Measurements from ENCODE around the gene ELMO3.

The ELMO3 gene

DNA sequence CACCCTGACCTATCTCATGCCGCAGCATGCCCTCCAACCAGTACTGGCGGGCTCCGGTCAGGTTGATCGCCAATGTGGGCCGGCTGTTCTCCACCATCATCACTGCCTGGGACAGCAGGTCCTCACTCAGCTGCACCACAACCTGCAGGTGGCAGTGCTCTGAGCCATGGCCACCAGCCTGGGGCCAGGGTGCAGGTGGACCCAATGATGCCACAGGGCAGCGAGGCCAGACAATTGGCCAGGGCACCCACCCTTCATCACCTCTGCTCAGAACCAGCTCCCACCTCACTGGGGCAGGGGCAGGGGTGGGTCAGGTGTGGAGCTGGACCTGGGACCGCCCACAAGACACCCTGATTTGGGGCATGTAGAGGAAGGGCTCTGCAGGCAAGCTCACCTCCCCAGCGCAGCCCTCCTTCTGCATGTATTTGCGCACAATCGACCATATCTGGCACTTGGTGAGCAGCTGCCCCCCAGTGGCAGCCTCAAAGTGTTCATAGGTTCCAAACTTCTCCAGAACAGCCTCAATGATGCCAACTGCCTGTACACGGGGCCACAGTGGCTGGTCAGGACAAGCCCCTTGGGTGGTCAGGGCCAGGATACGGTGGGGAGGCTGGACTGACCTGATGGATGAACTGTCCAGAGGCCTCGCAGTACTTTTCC is 19.4 kb upstream of the ELMO3 start:
- ATAC-seq, result no peak

GRCh38 chr16:67180166-67180565 is 18.8 kb upstream of the ELMO3 start:
- no peak for ATAC-seq
- TF ChIP-seq PATZ1 (CRISPR knock-in tag; IDR thresholded peaks at IDR 0.05; ENCODE audit: borderline replicate concordance) (no peak), ARNTL (CRISPR knock-in tag; IDR thresholded peaks at IDR 0.05; ENCODE audit: borderline replicate concordance, low read depth) (no peak), SNAI2 (CRISPR knock-in tag; IDR thresholded peaks at IDR 0.05) (no peak), TCF4 (CRISPR knock-in tag; IDR thresholded peaks at IDR 0.05; ENCODE audit: borderline replicate concordance) (no peak), CREB5 (CRISPR knock-in tag; IDR thresholded peaks at IDR 0.05; ENCODE audit: low read depth) (no peak), ZC3H10 (CRISPR knock-in tag; IDR thresholded peaks at IDR 0.05) (no peak), CSRNP3 (CRISPR knock-in tag; IDR thresholded peaks at IDR 0.05) (no peak), PPARA (CRISPR knock-in tag; IDR thresholded peaks at IDR 0.05; ENCODE audit: borderline replicate concordance) (no peak), ZFP30 (CRISPR knock-in tag; IDR thresholded peaks at IDR 0.05) (no peak)

More for the DNA sequence above, 19.4 kb upstream of the ELMO3 start:
- no peak for TF ChIP-seq TCF4 (CRISPR knock-in tag; IDR thresholded peaks at IDR 0.05; ENCODE audit: borderline replicate concordance)

DNA sequence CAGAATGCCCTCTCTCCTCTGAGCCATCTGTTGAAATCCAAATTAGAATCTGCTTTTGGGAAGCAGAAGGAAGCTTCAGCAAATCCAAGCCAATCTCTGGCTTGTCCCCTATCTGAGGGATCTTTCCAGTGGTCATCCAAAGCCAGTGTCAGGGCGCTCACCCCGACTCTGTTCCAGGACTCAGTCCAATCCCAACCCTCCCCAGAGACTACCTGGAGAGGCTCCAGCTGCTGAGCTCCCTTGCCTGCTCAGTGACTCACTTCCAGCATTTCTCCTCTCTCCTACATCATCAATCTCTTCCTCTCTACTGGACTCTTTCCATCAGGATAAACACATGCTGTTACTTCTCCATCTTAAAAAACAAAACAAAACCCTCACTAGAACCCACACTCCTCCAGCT is 17.6 kb upstream of the ELMO3 start:
- no peak for TF ChIP-seq PATZ1 (CRISPR knock-in tag; IDR thresholded peaks at IDR 0.05; ENCODE audit: borderline replicate concordance)
- TF ChIP-seq TOX (CRISPR knock-in tag; IDR thresholded peaks at IDR 0.05; ENCODE audit: borderline replicate concordance), result no peak

GRCh38 chr16:67182288-67182687 is 16.6 kb upstream of the ELMO3 start:
- no peak for ATAC-seq
- TF ChIP-seq ZFP30 (CRISPR knock-in tag; IDR thresholded peaks at IDR 0.05), result no peak
- TF ChIP-seq PPARA (CRISPR knock-in tag; IDR thresholded peaks at IDR 0.05; ENCODE audit: borderline replicate concordance), result no peak
- TF ChIP-seq CREB5 (CRISPR knock-in tag; IDR thresholded peaks at IDR 0.05; ENCODE audit: low read depth), result no peak
- no peak for TF ChIP-seq ZNF8 (CRISPR knock-in tag; IDR thresholded peaks at IDR 0.05)
- TF ChIP-seq RARB (CRISPR knock-in tag; IDR thresholded peaks at IDR 0.05), result no peak
- TF ChIP-seq ESRRG (CRISPR knock-in tag; IDR thresholded peaks at IDR 0.05), result no peak
- no peak for TF ChIP-seq BACH2 (CRISPR knock-in tag; IDR thresholded peaks at IDR 0.05; ENCODE audit: borderline replicate concordance)
- TF ChIP-seq ZC3H10 (CRISPR knock-in tag; IDR thresholded peaks at IDR 0.05), result no peak
- TF ChIP-seq POU6F1 (CRISPR knock-in tag; IDR thresholded peaks at IDR 0.05; ENCODE audit: borderline replicate concordance, low read depth), result no peak
- no peak for TF ChIP-seq TSHZ2 (CRISPR knock-in tag; IDR thresholded peaks at IDR 0.05)

More for the DNA sequence above, 17.6 kb upstream of the ELMO3 start:
- ATAC-seq, result no peak

All from SK-N-SH treated with all-trans-retinoic acid at 6 μM for 48 hours (cell line).